HG03354 (cell line): ENCODE measurements around the gene TMEM253.

Experiments
- ATAC-seq: cut with Tn5 transposase; IDR thresholded peaks from one replicate; pipeline ENCODE4 v1.9.1; 2021; ENCODE audit warnings: mild to moderate bottlenecking; ENCODE audit not compliant: unreplicated experiment, poor library complexity, severe bottlenecking

TMEM253 gene

DNA sequence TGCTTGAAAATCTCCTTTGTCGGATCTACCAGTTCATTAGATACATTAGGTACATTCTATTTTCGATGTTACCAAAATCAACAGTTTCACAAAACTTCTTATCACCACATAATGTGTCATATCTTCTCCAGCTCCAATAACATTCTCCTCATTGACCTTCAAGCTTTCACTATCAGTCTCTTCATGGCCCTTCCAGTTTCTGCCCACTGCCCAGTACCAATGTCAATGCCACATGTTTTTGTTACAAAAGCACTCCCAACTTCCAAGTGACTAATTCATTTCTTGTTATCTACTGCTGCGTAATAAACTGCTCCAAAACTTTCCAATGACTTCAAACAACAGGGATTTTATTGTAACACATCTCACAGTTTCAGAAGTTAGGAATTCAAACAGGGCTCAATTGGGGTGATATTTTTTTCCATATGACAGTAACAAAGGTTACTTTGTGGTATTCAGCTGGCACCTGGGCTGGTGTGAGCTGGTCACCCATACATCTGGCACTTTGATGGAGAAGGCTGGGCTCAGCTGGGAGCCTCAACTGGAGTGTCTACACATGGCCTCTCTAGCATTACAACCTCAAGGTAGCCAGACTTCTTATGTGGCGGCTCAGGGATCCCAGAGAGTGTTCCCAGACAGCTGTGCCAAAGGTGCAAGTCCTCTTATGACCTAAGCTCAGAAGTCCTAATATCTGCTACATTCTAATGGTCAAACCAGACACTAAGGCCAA, 48.9 kb downstream of the TMEM253 start:
- no peak for ATAC-seq
